Measurements from ENCODE around the gene KAT2A. TPM values are rescaled to one million over a fixed set of nuclear protein-coding genes. Genes with fewer than 3 reads are reported as not detected.

KAT2A gene
- total RNA-seq, 4 donors from 2014 or later, result 36.3 to 107 (median 57.1) TPM

Other genes with a start within 250 kb of the KAT2A start
- gene ACLY, start 202.4 kb downstream of the KAT2A start, total RNA-seq, result 10 to 100 TPM; 40.5 to 81.9 (median 72.9) TPM
- 1 to 10 TPM in 2 of 4 donors, under 1 TPM in 1, not detected in 1; 0.42 to 1.9 (median 1.3) TPM for gene ODAD4, start 190.8 kb downstream of the KAT2A start, total RNA-seq
- 10 to 100 TPM; 44.3 to 55.1 (median 47.3) TPM for gene CNP, start 154.6 kb downstream of the KAT2A start, total RNA-seq
- gene DNAJC7, start 103.9 kb downstream of the KAT2A start, total RNA-seq, result 10 to 100 TPM; 57.5 to 82.6 (median 60.2) TPM
- gene NKIRAS2, start 101.3 kb downstream of the KAT2A start, total RNA-seq, result 10 to 100 TPM; 33.7 to 52.5 (median 43.9) TPM
- 1 to 10 TPM in 2 of 4 donors, under 1 TPM in 2; 0.60 to 2.3 (median 1.4) TPM for gene C17orf113, start 70.8 kb downstream of the KAT2A start, total RNA-seq
- gene ZNF385C, start 22.9 kb downstream of the KAT2A start, total RNA-seq, result 1 to 10 TPM in 1 of 4 donors, under 1 TPM in 3; 0.47 to 1.9 (median 0.68) TPM
- gene DHX58, start 8.7 kb downstream of the KAT2A start, total RNA-seq, result 10 to 100 TPM in 3 of 4 donors, 1 to 10 TPM in 1; 8.2 to 14.2 (median 11.9) TPM
- under 1 TPM in 2 of 4 donors, not detected in 2; 0.31 to 0.48 TPM for gene HSPB9, start 1.4 kb upstream of the KAT2A start, total RNA-seq
- gene RAB5C, start 33.6 kb upstream of the KAT2A start, total RNA-seq, result 100 to 1,000 TPM in 1 of 4 donors, 10 to 100 TPM in 3; 94.4 to 105 (median 96.8) TPM
- not detected for gene KCNH4, start 59.8 kb upstream of the KAT2A start, total RNA-seq
- not detected for gene HCRT, start 64.1 kb upstream of the KAT2A start, total RNA-seq
- gene GHDC, start 73.1 kb upstream of the KAT2A start, total RNA-seq, result 10 to 100 TPM; 14.6 to 22.8 (median 18.7) TPM
- gene STAT5B, start 155.0 kb upstream of the KAT2A start, total RNA-seq, result 100 to 1,000 TPM in 1 of 4 donors, 10 to 100 TPM in 3; 52.7 to 105 (median 57.6) TPM
- gene STAT5A, start 167.1 kb upstream of the KAT2A start, total RNA-seq, result 10 to 100 TPM; 32.1 to 56.0 (median 45.6) TPM